Fibroblast of skin of left quadriceps (primary cell): ENCODE measurements around the gene TBC1D21.

Source experiments
- DNase-seq, 2 experiments: peaks; one replicate each; pipeline ENCODE4 v3.0.0-alpha.2; 2013; ENCODE audit warnings: low read depth in 2 of 2

The TBC1D21 gene

GRCh38 chr15:73888224-73889041, 15.1 kb downstream of the TBC1D21 start:
- no peak for DNase-seq

- no peak for DNase-seq
Observed at GRCh38 chr15:73889053-73889761, 15.8 kb downstream of the TBC1D21 start.

GRCh38 chr15:73889762-73890124, 16.4 kb downstream of the TBC1D21 start:
- DNase-seq = no peak

GRCh38 chr15:73891328-73892315, 18.3 kb downstream of the TBC1D21 start:
- no peak for DNase-seq

- DNase-seq = no peak
Observed at GRCh38 chr15:73892446-73893226, 19.3 kb downstream of the TBC1D21 start.

GRCh38 chr15:73894133-73894814, 20.9 kb downstream of the TBC1D21 start:
- no peak for DNase-seq

DNA sequence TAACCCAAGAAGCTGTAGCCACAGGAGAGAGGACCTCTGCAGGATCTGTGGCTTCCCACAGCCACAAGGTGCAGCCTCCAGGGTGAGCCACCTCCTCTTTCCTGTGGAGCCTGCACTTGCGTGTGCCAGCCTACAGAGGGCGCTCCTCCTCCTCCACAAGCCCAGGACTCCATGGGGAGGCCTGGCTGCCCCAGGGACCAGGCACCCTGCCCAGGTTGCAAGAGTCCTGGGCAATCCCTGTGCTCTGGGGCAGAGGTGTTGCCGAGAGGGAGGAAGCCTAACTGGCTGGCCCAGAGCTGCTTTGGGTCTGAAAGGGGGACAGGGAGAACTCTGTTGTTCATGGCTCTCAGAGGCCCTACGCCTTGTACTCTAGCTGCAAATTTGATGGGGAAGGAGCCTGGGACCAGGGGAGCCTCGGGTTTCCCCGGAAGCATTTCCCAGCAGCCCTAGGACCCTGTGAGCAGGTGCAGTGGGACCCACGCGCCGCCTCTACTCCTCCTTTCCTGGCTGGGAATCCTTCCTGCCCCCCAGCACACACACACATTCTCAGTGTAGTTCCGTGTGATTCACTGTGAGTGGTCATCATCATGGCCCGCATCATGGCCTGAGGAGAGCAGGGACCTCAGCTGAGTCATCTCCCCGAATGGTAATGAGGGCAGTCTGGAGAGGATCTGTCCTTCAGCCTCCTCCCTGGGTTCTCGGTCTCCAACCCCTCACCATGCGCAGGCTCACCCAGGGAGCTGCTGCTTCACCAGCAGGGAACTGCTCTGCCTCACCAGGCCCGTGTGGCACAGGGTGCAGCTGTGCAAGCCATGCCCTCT, 24.3 kb downstream of the TBC1D21 start:
- no peak for DNase-seq

DNA sequence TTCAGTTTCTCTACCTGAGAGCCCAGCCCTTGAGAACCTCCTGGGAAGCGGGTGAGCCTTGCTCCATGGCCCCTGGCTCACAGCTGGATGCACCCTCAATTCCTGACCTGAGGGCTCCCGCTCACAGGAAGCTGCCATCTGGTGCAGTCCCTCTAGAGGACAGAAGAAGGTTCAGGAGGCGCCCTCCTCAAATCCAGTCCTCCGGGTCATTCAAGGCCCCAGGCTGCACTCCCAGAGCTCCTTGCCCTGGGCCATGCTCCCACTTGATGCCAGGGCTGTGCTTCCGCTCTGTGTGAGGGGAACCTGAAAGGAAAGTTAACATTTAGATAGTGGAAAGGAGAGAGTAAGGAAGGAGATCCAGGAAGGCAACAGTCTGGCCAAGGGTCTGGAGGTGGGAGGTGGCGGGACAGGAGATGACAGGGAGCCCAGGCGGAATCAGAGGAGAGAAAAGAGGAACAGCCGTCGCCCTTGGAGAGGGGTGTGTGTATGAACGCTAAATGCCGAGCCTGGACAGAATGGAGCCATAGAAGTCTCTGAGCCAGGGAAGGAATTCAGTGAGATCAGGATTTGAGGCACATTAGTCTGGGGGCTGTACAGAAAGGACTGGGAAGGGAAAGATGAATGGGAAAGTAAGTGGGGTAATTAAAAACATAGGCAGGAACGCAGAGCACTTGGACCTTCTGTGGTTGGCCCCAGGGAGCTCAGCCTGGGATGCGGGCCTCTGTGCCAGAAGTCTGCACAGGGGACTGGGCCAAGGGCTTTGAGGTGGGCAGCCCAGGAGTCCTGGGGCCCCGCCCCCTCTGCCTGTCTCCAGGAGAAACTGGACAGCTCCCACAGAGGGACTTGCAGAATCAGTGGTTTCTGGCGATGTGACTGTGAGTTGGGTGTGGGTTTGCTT, 26.1 kb downstream of the TBC1D21 start:
- no peak for DNase-seq

DNA sequence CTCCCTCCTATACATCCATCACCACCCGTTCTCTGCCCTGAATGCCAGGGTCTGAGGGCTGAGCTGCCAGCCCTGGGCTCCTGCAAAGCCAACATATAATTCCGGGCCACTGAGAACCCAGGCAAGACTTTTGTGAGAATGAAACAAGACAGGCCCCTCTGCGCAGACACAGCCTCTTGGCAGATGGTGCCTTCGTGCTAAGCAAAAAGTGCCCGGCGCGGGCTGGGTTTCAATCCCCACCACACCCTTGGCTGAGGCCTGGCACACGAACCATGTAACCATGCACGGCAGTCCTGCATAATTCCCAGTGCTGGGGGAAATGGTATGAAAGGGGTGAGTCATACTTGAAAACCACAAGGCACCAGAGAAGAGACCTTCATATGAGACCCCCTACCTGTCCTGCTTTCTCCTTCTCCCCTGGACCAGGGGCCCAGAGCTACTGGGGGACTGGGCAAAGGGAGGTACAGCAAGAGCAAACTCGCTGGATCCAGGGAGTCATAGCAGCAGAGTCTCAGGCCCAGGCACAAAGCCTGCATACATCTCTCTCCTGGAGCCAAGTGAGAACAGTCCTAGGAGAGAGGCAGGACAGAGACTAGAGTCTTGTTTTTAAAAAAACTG, 26.8 kb downstream of the TBC1D21 start:
- DNase-seq = no peak

DNA sequence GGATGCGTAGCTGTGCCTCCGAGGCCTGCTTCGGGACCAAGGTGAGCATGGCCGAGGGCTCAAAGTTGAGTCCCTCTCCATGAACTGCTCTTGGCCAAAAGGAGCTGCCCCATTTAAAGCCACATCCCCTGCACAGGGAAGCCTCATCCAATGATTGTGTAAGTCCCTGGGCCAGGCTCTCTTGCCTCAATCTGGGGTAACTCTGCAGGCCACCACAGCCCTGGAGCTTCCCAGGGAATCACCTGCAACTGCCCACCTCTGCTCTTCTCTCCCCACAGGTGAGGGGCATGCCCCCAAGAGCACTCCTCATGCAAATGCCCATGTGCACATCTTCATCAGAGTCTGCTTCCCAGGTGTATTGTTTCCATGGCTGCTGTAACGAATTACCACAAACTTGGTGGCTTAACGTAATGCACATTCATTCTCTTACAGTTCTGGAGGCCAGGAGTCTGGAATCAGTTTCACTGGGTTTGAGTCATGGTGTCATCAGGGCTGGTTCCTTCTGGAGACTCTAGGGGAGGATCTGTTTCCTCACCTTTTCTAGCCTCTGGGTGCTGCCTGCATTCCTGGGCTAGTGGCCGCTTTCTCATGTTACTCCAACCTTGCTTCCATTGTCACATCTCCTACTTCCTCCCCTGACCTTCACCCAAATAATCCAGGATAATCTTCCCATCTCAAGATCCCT, 27.9 kb downstream of the TBC1D21 start:
- DNase-seq = no peak

GRCh38 chr15:73902121-73903020, 29.0 kb downstream of the TBC1D21 start:
- DNase-seq = no peak

DNA sequence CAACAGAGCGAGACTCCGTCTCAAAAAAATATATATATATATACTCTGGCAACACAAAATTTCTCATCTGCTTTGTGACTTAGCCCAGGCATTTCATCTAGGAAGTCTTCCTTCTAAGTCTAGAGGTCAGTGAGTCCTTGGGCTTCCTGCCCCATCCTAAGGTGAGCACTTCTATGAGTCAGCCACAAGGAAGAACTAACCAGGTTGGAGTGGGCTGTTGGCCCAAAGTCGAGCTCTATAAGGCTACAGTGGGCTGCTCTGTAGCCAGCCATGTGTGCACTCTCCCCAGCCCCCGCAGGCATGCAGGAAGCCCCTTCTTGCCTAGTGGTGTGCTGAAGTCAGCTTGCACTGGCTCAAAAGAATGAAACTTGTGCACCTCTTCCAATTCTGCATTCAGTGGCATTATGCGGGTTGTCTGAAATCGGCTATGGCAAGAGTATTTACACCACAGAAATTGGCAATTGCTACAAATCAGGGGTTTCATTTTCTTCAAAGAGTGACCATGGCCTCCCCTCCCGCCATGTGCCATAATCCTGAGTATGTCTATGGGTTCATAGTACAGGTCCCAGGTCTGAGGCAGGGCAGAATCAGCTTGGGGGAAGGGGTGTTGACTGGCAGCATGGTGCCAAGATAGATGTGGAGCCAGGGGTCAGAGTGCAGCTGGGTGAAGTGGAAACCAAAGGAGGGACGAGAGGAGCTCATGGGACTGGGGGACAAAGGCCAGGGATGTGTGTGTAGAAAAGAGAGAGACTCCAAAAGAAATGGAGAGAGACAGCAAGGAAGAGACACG, 30.9 kb downstream of the TBC1D21 start:
- no peak for DNase-seq

GRCh38 chr15:73905225-73905827, 32.0 kb downstream of the TBC1D21 start:
- no peak for DNase-seq

- DNase-seq = no peak
Observed at GRCh38 chr15:73906346-73907034, 33.1 kb downstream of the TBC1D21 start.

DNA sequence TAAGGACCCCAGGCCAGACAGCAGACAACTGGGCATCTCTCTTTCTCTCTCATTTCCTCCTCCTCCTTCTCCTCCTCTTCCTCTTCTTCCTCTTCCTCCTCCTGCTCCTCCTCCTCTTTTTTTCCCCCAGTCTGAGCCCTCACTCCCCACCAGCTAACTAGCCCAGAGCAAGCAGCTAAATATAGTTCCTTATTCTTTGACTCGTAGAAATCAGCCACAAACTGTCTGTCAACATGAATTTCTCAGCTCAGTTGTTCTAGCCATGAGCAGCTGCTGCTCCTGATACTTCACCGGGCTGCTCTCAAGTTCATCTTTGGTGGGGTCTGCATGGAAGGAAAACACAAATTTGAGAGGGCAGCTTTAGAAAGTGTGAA, 33.7 kb downstream of the TBC1D21 start:
- no peak for DNase-seq
